Measurements from ENCODE around the gene TBX2. TPM values are rescaled to one million over a fixed set of nuclear protein-coding genes. Genes with fewer than 3 reads are reported as not detected.

The TBX2 gene
- total and polyA plus RNA-seq, 2 of the 13 experiments (the other 11 are each of a cell fraction or from before 2014, with no cell fraction given): 2.8 to 15.3 TPM

GRCh38 chr17:61363601-61364462 is 35.8 kb upstream of the TBX2 start (continued):
- TF ChIP-seq, protein P1, sequence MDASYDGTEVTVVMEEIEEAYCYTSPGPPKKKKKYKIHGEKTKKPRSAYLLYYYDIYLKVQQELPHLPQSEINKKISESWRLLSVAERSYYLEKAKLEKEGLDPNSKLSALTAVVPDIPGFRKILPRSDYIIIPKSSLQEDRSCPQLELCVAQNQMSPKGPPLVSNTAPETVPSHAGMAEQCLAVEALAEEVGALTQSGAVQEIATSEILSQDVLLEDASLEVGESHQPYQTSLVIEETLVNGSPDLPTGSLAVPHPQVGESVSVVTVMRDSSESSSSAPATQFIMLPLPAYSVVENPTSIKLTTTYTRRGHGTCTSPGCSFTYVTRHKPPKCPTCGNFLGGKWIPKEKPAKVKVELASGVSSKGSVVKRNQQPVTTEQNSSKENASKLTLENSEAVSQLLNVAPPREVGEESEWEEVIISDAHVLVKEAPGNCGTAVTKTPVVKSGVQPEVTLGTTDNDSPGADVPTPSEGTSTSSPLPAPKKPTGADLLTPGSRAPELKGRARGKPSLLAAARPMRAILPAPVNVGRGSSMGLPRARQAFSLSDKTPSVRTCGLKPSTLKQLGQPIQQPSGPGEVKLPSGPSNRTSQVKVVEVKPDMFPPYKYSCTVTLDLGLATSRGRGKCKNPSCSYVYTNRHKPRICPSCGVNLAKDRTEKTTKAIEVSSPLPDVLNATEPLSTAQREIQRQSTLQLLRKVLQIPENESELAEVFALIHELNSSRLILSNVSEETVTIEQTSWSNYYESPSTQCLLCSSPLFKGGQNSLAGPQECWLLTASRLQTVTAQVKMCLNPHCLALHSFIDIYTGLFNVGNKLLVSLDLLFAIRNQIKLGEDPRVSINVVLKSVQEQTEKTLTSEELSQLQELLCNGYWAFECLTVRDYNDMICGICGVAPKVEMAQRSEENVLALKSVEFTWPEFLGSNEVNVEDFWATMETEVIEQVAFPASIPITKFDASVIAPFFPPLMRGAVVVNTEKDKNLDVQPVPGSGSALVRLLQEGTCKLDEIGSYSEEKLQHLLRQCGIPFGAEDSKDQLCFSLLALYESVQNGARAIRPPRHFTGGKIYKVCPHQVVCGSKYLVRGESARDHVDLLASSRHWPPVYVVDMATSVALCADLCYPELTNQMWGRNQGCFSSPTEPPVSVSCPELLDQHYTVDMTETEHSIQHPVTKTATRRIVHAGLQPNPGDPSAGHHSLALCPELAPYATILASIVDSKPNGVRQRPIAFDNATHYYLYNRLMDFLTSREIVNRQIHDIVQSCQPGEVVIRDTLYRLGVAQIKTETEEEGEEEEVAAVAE (CRISPR knock-in tag; IDR thresholded peaks at IDR 0.05; ENCODE audit: borderline replicate concordance): no peak
- TF ChIP-seq HOXD1 (CRISPR knock-in tag; IDR thresholded peaks at IDR 0.05) (peak; percentile 85; the same call in 1 of the 2 replicates), ZNF740 (CRISPR knock-in tag; IDR thresholded peaks at IDR 0.05) (no peak), REPIN1 (CRISPR knock-in tag; IDR thresholded peaks at IDR 0.05; ENCODE audit: borderline replicate concordance, low read depth) (peak; percentile 70; the same call in 1 of the 2 replicates), ZNF597 (CRISPR knock-in tag; IDR thresholded peaks at IDR 0.05) (no peak), RNF2 (conservative IDR thresholded peaks at IDR 0.05; ENCODE audit: low read depth) (no peak), ARNTL (CRISPR knock-in tag; IDR thresholded peaks at IDR 0.05) (no peak), RBAK (CRISPR knock-in tag; IDR thresholded peaks at IDR 0.05) (no peak), MED8 (CRISPR knock-in tag; IDR thresholded peaks at IDR 0.05; ENCODE audit: insufficient replicate concordance) (peak; percentile 68), ZBTB20 (CRISPR knock-in tag; IDR thresholded peaks at IDR 0.05; ENCODE audit: borderline replicate concordance, low read depth) (0 out of 2 replicates have a peak, but pooled peaks have one; percentile 33), CREB1 (IDR thresholded peaks at IDR 0.05) (no peak), CREB1 (CRISPR knock-in tag; IDR thresholded peaks at IDR 0.05) (peak; percentile 41; the same call in 1 of the 2 replicates), MEIS1 (CRISPR knock-in tag; IDR thresholded peaks at IDR 0.05; ENCODE audit: borderline replicate concordance) (peak; percentile 83; the same call in 1 of the 2 replicates), TFAP4 (IDR thresholded peaks at IDR 0.05; ENCODE audit: borderline replicate concordance, low read depth) (peak; percentile 79; the same call in 1 of the 2 replicates), ZSCAN20 (CRISPR knock-in tag; IDR thresholded peaks at IDR 0.05; ENCODE audit: borderline replicate concordance) (no peak)
- TF ChIP-seq, protein P2, sequence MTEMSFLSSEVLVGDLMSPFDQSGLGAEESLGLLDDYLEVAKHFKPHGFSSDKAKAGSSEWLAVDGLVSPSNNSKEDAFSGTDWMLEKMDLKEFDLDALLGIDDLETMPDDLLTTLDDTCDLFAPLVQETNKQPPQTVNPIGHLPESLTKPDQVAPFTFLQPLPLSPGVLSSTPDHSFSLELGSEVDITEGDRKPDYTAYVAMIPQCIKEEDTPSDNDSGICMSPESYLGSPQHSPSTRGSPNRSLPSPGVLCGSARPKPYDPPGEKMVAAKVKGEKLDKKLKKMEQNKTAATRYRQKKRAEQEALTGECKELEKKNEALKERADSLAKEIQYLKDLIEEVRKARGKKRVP (CRISPR knock-in tag; IDR thresholded peaks at IDR 0.05): peak in 1 of 2 experiments; percentile 52; a peak in 1 of 4 replicates
- TF ChIP-seq, protein P3, sequence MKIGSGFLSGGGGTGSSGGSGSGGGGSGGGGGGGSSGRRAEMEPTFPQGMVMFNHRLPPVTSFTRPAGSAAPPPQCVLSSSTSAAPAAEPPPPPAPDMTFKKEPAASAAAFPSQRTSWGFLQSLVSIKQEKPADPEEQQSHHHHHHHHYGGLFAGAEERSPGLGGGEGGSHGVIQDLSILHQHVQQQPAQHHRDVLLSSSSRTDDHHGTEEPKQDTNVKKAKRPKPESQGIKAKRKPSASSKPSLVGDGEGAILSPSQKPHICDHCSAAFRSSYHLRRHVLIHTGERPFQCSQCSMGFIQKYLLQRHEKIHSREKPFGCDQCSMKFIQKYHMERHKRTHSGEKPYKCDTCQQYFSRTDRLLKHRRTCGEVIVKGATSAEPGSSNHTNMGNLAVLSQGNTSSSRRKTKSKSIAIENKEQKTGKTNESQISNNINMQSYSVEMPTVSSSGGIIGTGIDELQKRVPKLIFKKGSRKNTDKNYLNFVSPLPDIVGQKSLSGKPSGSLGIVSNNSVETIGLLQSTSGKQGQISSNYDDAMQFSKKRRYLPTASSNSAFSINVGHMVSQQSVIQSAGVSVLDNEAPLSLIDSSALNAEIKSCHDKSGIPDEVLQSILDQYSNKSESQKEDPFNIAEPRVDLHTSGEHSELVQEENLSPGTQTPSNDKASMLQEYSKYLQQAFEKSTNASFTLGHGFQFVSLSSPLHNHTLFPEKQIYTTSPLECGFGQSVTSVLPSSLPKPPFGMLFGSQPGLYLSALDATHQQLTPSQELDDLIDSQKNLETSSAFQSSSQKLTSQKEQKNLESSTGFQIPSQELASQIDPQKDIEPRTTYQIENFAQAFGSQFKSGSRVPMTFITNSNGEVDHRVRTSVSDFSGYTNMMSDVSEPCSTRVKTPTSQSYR (CRISPR knock-in tag; IDR thresholded peaks at IDR 0.05; ENCODE audit: borderline replicate concordance): no peak
